SK-N-SH treated with all-trans-retinoic acid at 6 μM for 48 hours (cell line): Measurements from ENCODE around the gene KAT6B.

Source experiments
- ATAC-seq: fragments of 200-7000 bp; cut with Tn5 transposase; 3 replicates; pipeline ENCODE4 v1.9.1; 2020; ENCODE audit warnings: mild to moderate bottlenecking, moderate library complexity
- BACH2 ChIP-seq: fragments of 250-450 bp; sonication (Bioruptor Pico); IDR thresholded peaks from 2 replicates; pipeline ENCODE4 v1.9.0; 2021; ENCODE audit warnings: mild to moderate bottlenecking, borderline replicate concordance
- CSDC2 ChIP-seq: fragments of 250-450 bp; sonication (Bioruptor Pico); IDR thresholded peaks from 2 replicates; pipeline ENCODE4 v1.5.0; 2020; ENCODE audit warnings: mild to moderate bottlenecking, moderate library complexity
- GLIS3 ChIP-seq: fragments of 250-450 bp; sonication (Bioruptor Pico); IDR thresholded peaks from 2 replicates; pipeline ENCODE4 v1.5.0; 2020; ENCODE audit warnings: mild to moderate bottlenecking, moderate library complexity
- ISL1 ChIP-seq: fragments of 250-450 bp; sonication (Bioruptor Pico); IDR thresholded peaks from 2 replicates; pipeline ENCODE4 v2.1.2; 2022; ENCODE audit warnings: mild to moderate bottlenecking, moderate library complexity
- OSR1 ChIP-seq: fragments of 250-450 bp; sonication (Bioruptor Pico); IDR thresholded peaks from 2 replicates; pipeline ENCODE4 v1.8.0; 2022; ENCODE audit warnings: moderate library complexity, mild to moderate bottlenecking, inconsistent platforms
- RARB ChIP-seq: fragments of 250-450 bp; sonication (Bioruptor Pico); IDR thresholded peaks from 2 replicates; pipeline ENCODE4 v1.8.0; 2021; ENCODE audit warnings: mild to moderate bottlenecking, moderate library complexity
- SNAI2 ChIP-seq: fragments of 250-450 bp; sonication (Bioruptor Pico); IDR thresholded peaks from 2 replicates; pipeline ENCODE4 v1.5.0; 2020; ENCODE audit warnings: mild to moderate bottlenecking, moderate library complexity
- TCF4 ChIP-seq: fragments of 250-450 bp; sonication (Bioruptor Pico); IDR thresholded peaks from 2 replicates; pipeline ENCODE4 v1.8.0; 2021; ENCODE audit warnings: mild to moderate bottlenecking, moderate library complexity, borderline replicate concordance
- TOX ChIP-seq: fragments of 250-450 bp; sonication (Bioruptor Pico); IDR thresholded peaks from 2 replicates; pipeline ENCODE4 v1.8.0; 2021; ENCODE audit warnings: mild to moderate bottlenecking, moderate library complexity, borderline replicate concordance
- ZC3H10 ChIP-seq: fragments of 250-450 bp; sonication (Bioruptor Pico); IDR thresholded peaks from 2 replicates; pipeline ENCODE4 v1.5.1; 2021; ENCODE audit warnings: mild to moderate bottlenecking, moderate library complexity
- ZFP3 ChIP-seq: fragments of 250-450 bp; sonication (Bioruptor Pico); IDR thresholded peaks from 2 replicates; pipeline ENCODE4 v1.5.0; 2020; ENCODE audit warnings: mild to moderate bottlenecking, moderate library complexity
- ZFP30 ChIP-seq: fragments of 450-650 bp; formaldehyde crosslinking; IDR thresholded peaks from 2 replicates; pipeline ENCODE4 v1.5.0; 2022; ENCODE audit warnings: mild to moderate bottlenecking, moderate library complexity
- ZNF565 ChIP-seq: fragments of 450-650 bp; formaldehyde crosslinking; conservative IDR thresholded peaks from 2 replicates; pipeline ENCODE4 v1.5.0; 2020; ENCODE audit warnings: low read depth, mild to moderate bottlenecking, moderate library complexity
- ZNF70 ChIP-seq: fragments of 450-650 bp; formaldehyde crosslinking; IDR thresholded peaks from 2 replicates; pipeline ENCODE4 v1.5.0; 2020; ENCODE audit warnings: mild to moderate bottlenecking, moderate library complexity
- ZNF8 ChIP-seq: fragments of 450-650 bp; formaldehyde crosslinking; IDR thresholded peaks from 2 replicates; pipeline ENCODE4 v1.5.0; 2020; ENCODE audit warnings: mild to moderate bottlenecking, moderate library complexity
- TF ChIP-seq, protein P1 (sequence below): fragments of 250-450 bp; sonication (Bioruptor Pico); IDR thresholded peaks from 2 replicates; pipeline ENCODE4 v1.5.1; 2020; ENCODE audit warnings: low read depth, mild to moderate bottlenecking, moderate library complexity
- TF ChIP-seq, protein P2 (sequence below): fragments of 250-450 bp; sonication (Bioruptor Pico); IDR thresholded peaks from 2 replicates; pipeline ENCODE4 v1.8.0; 2020; ENCODE audit warnings: mild to moderate bottlenecking, moderate library complexity, borderline replicate concordance
- TF ChIP-seq, protein P3 (sequence below): fragments of 250-450 bp; sonication (Bioruptor Pico); IDR thresholded peaks from 2 replicates; pipeline ENCODE4 v1.5.0; 2020; ENCODE audit warnings: mild to moderate bottlenecking, moderate library complexity
- TF ChIP-seq, protein P4 (sequence below): fragments of 250-450 bp; sonication (Bioruptor Pico); IDR thresholded peaks from 2 replicates; pipeline ENCODE4 v1.5.1; 2021; ENCODE audit warnings: mild to moderate bottlenecking, moderate library complexity
- TF ChIP-seq, protein P5 (sequence below): fragments of 250-450 bp; sonication (Bioruptor Pico); IDR thresholded peaks from 2 replicates; pipeline ENCODE4 v1.8.0; 2021; ENCODE audit warnings: low read depth, mild to moderate bottlenecking, moderate library complexity, borderline replicate concordance

KAT6B gene

DNA sequence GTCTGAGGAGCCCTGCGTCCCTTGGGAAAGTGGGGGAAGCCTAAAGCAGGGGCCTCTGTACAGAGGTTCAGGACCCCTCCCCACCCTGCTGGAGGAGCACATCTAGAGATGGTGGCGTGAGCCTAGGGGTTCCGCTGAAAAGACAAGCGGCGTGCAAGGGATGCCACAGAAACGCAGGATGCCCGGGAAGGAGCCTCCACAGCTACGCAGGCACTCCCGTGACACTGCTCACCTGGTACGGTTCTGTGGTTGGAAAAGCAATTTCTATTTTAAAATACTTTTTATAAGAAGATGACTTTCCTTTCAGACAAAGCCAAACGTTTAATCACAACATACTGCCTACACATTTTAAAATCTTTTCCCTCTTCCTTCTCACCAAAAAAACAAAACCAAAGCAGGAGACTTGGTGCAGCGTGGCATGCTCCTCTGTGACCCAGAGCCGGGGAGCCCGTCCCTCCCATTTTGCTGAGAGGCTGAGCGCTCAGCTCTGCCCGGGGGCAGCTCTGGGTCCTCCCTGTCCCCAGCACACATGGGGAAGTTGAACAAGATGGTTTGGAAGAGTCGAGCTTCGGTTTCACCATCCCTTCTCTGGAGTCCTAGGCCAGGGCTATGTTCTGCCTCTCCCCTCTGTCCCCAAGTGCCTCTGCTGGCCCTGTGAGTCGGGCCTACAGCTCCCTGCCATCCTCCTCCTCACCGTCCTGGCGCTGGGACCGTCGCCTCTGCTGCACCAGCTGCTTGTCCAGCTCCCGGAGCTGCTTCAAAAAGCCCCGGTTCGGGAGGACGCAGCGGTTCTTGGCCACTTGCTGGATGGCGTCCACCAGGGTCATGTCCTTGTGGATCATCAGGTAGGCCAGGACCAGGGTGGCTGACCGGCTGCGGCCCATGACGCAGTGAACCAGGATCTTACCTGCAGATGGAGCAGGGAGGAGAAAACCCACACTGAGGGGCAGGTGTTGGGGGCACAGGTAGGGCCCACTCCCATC, 211.1 kb downstream of the KAT6B start:
- TF ChIP-seq, protein P1, sequence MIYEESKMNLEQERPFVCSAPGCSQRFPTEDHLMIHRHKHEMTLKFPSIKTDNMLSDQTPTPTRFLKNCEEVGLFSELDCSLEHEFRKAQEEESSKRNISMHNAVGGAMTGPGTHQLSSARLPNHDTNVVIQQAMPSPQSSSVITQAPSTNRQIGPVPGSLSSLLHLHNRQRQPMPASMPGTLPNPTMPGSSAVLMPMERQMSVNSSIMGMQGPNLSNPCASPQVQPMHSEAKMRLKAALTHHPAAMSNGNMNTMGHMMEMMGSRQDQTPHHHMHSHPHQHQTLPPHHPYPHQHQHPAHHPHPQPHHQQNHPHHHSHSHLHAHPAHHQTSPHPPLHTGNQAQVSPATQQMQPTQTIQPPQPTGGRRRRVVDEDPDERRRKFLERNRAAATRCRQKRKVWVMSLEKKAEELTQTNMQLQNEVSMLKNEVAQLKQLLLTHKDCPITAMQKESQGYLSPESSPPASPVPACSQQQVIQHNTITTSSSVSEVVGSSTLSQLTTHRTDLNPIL (CRISPR knock-in tag), result no peak
- TF ChIP-seq, protein P2, sequence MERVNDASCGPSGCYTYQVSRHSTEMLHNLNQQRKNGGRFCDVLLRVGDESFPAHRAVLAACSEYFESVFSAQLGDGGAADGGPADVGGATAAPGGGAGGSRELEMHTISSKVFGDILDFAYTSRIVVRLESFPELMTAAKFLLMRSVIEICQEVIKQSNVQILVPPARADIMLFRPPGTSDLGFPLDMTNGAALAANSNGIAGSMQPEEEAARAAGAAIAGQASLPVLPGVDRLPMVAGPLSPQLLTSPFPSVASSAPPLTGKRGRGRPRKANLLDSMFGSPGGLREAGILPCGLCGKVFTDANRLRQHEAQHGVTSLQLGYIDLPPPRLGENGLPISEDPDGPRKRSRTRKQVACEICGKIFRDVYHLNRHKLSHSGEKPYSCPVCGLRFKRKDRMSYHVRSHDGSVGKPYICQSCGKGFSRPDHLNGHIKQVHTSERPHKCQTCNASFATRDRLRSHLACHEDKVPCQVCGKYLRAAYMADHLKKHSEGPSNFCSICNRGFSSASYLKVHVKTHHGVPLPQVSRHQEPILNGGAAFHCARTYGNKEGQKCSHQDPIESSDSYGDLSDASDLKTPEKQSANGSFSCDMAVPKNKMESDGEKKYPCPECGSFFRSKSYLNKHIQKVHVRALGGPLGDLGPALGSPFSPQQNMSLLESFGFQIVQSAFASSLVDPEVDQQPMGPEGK (CRISPR knock-in tag), result no peak
- TF ChIP-seq TOX (CRISPR knock-in tag) (no peak), ISL1 (CRISPR knock-in tag) (no peak), CSDC2 (CRISPR knock-in tag) (no peak), ZFP30 (CRISPR knock-in tag) (no peak), BACH2 (CRISPR knock-in tag) (no peak), ZNF565 (CRISPR knock-in tag) (no peak), ZNF8 (CRISPR knock-in tag) (no peak), ZFP3 (no peak), GLIS3 (CRISPR knock-in tag) (no peak), OSR1 (CRISPR knock-in tag) (no peak), TCF4 (CRISPR knock-in tag) (no peak), ZNF70 (no peak), RARB (no peak), ZC3H10 (CRISPR knock-in tag) (no peak)
- TF ChIP-seq, protein P3, sequence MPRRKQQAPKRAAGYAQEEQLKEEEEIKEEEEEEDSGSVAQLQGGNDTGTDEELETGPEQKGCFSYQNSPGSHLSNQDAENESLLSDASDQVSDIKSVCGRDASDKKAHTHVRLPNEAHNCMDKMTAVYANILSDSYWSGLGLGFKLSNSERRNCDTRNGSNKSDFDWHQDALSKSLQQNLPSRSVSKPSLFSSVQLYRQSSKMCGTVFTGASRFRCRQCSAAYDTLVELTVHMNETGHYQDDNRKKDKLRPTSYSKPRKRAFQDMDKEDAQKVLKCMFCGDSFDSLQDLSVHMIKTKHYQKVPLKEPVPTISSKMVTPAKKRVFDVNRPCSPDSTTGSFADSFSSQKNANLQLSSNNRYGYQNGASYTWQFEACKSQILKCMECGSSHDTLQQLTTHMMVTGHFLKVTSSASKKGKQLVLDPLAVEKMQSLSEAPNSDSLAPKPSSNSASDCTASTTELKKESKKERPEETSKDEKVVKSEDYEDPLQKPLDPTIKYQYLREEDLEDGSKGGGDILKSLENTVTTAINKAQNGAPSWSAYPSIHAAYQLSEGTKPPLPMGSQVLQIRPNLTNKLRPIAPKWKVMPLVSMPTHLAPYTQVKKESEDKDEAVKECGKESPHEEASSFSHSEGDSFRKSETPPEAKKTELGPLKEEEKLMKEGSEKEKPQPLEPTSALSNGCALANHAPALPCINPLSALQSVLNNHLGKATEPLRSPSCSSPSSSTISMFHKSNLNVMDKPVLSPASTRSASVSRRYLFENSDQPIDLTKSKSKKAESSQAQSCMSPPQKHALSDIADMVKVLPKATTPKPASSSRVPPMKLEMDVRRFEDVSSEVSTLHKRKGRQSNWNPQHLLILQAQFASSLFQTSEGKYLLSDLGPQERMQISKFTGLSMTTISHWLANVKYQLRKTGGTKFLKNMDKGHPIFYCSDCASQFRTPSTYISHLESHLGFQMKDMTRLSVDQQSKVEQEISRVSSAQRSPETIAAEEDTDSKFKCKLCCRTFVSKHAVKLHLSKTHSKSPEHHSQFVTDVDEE, result no peak
- TF ChIP-seq, protein P4, sequence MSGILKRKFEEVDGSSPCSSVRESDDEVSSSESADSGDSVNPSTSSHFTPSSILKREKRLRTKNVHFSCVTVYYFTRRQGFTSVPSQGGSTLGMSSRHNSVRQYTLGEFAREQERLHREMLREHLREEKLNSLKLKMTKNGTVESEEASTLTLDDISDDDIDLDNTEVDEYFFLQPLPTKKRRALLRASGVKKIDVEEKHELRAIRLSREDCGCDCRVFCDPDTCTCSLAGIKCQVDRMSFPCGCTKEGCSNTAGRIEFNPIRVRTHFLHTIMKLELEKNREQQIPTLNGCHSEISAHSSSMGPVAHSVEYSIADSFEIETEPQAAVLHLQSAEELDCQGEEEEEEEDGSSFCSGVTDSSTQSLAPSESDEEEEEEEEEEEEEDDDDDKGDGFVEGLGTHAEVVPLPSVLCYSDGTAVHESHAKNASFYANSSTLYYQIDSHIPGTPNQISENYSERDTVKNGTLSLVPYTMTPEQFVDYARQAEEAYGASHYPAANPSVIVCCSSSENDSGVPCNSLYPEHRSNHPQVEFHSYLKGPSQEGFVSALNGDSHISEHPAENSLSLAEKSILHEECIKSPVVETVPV (CRISPR knock-in tag), result no peak
- no peak for ATAC-seq

DNA sequence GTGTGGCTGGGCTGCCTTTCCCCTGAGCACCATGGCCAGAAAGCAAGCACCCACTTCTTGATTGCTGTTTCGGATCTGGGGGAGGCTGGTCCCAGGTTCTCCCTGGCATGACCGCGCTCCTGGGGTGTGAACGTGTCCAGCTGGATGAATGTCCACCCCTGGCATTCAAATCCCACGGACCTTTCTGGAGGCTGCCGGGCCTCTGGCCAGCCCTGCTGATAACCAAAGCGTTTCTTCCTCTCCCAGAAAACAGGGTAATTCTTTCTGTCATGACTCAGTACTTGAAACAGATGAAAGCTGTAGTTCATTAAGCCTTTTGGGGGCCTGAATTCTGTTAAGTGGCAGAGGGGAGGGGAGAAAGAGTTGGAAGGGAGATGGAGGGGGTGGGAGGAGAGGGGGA, 211.9 kb downstream of the KAT6B start:
- peak; percentile 45 for ATAC-seq
- TF ChIP-seq, protein P5, sequence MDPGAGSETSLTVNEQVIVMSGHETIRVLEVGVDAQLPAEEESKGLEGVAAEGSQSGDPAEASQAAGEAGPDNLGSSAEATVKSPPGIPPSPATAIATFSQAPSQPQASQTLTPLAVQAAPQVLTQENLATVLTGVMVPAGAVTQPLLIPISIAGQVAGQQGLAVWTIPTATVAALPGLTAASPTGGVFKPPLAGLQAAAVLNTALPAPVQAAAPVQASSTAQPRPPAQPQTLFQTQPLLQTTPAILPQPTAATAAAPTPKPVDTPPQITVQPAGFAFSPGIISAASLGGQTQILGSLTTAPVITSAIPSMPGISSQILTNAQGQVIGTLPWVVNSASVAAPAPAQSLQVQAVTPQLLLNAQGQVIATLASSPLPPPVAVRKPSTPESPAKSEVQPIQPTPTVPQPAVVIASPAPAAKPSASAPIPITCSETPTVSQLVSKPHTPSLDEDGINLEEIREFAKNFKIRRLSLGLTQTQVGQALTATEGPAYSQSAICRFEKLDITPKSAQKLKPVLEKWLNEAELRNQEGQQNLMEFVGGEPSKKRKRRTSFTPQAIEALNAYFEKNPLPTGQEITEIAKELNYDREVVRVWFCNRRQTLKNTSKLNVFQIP, result no peak
- TF ChIP-seq ZFP30 (CRISPR knock-in tag) (no peak), SNAI2 (no peak)

DNA sequence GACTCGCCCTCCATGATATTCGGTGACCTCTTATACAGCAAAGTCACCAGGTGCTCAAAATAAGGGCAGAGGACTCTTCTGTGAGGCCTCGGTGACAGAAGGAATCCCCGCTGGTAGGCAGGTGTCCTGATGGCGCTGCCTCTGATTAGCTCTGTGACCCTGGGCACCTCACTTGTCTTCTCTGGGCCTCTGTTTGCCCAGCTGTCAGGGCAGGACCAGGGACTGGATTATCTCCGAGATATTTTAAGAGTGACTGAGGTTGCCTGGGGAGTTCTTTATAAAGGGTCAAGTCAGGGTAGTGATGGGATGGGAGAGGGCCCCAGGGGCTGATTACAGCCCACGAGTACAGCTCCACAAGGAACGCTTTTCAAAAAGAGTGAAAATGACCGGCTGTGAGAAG, 214.2 kb downstream of the KAT6B start:
- no peak for ATAC-seq
- TF ChIP-seq ZNF8 (CRISPR knock-in tag) (no peak), BACH2 (CRISPR knock-in tag) (no peak), OSR1 (CRISPR knock-in tag) (no peak), GLIS3 (CRISPR knock-in tag) (no peak), ZC3H10 (CRISPR knock-in tag) (no peak)
- TF ChIP-seq, protein P1 (CRISPR knock-in tag), result no peak
- TF ChIP-seq, protein P4 (CRISPR knock-in tag), result no peak
- TF ChIP-seq, protein P5, result no peak
